Suprapubic skin (tissue), 3 donors: Measurements from ENCODE around the gene PTPRN2.

Source experiments
- EP300 ChIP-seq: sonication (generic); formaldehyde crosslinking; IDR thresholded peaks from one replicate; pipeline ENCODE4 v1.6.1; 2017; ENCODE audit warnings: antibody characterized with exemption
- POLR2A ChIP-seq, 2 donors: fragments of 450-650 bp; IDR thresholded peaks; one replicate each; pipeline ENCODE4 v1.6.1; 2017; ENCODE audit warnings: antibody characterized with exemption in 2 of 2, mild to moderate bottlenecking in 2 of 2, moderate library complexity in 2 of 2
- TF ChIP-seq, protein P1 (sequence below), 2 donors: fragments of 200-600 bp in 1 of 2; fragments of 450-650 bp in 1 of 2; sonication (generic) in 1 of 2; IDR thresholded peaks; one replicate each; pipeline ENCODE4 v1.5.1; 2016 to 2019; ENCODE audit warnings: antibody characterized with exemption in 2 of 2, mild to moderate bottlenecking in 1 of 2, moderate library complexity in 1 of 2

DNA sequence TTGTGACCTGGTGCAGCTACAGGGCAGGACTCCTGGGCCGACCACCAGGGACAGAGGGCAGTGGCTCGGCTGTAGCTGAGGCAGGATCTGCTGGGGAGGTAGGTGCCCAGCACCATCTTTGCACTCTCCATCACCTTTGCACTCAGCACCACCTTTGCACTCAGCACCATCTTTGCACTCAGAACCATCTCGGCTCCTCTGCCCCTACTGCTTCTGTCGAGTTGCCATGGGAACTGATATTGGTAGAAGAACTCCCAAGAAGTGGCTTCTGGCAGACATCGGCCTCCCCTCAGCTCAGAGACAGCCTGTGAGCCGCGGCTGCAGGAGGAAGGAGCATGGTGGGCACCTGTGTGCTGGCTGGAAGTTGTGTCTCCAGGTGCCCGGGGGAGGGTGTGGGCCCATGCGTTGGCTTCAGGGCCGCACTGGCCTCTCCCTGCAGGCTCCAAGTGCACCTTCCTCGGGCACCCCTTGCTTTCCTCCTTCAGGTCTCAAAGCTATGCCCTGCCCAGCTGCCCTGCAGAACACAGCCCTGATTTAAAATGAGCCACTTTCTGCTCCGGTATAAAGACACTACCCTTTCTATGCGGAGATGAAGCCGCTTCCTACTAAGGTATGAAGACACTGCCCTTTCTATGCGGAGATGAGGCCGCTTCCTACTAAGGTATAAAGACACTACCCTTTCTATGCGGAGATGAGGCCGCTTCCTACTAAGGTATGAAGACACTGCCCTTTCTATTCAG, 514.5 kb downstream of the PTPRN2 start:
- TF ChIP-seq POLR2A (IDR thresholded peaks at IDR 0.05) (no peak), EP300 (no peak)
- TF ChIP-seq, protein P1, sequence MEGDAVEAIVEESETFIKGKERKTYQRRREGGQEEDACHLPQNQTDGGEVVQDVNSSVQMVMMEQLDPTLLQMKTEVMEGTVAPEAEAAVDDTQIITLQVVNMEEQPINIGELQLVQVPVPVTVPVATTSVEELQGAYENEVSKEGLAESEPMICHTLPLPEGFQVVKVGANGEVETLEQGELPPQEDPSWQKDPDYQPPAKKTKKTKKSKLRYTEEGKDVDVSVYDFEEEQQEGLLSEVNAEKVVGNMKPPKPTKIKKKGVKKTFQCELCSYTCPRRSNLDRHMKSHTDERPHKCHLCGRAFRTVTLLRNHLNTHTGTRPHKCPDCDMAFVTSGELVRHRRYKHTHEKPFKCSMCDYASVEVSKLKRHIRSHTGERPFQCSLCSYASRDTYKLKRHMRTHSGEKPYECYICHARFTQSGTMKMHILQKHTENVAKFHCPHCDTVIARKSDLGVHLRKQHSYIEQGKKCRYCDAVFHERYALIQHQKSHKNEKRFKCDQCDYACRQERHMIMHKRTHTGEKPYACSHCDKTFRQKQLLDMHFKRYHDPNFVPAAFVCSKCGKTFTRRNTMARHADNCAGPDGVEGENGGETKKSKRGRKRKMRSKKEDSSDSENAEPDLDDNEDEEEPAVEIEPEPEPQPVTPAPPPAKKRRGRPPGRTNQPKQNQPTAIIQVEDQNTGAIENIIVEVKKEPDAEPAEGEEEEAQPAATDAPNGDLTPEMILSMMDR (IDR thresholded peaks at IDR 0.05) = no peak
